ENCODE measurements around the gene BAIAP2L1. TPM values are rescaled to one million over a fixed set of nuclear protein-coding genes. Genes with fewer than 3 reads are reported as not detected.

The BAIAP2L1 gene
- total and polyA plus RNA-seq, 2 experiments from 2014 or later: 24.1 to 38.3 TPM

- TF ChIP-seq, protein P1, sequence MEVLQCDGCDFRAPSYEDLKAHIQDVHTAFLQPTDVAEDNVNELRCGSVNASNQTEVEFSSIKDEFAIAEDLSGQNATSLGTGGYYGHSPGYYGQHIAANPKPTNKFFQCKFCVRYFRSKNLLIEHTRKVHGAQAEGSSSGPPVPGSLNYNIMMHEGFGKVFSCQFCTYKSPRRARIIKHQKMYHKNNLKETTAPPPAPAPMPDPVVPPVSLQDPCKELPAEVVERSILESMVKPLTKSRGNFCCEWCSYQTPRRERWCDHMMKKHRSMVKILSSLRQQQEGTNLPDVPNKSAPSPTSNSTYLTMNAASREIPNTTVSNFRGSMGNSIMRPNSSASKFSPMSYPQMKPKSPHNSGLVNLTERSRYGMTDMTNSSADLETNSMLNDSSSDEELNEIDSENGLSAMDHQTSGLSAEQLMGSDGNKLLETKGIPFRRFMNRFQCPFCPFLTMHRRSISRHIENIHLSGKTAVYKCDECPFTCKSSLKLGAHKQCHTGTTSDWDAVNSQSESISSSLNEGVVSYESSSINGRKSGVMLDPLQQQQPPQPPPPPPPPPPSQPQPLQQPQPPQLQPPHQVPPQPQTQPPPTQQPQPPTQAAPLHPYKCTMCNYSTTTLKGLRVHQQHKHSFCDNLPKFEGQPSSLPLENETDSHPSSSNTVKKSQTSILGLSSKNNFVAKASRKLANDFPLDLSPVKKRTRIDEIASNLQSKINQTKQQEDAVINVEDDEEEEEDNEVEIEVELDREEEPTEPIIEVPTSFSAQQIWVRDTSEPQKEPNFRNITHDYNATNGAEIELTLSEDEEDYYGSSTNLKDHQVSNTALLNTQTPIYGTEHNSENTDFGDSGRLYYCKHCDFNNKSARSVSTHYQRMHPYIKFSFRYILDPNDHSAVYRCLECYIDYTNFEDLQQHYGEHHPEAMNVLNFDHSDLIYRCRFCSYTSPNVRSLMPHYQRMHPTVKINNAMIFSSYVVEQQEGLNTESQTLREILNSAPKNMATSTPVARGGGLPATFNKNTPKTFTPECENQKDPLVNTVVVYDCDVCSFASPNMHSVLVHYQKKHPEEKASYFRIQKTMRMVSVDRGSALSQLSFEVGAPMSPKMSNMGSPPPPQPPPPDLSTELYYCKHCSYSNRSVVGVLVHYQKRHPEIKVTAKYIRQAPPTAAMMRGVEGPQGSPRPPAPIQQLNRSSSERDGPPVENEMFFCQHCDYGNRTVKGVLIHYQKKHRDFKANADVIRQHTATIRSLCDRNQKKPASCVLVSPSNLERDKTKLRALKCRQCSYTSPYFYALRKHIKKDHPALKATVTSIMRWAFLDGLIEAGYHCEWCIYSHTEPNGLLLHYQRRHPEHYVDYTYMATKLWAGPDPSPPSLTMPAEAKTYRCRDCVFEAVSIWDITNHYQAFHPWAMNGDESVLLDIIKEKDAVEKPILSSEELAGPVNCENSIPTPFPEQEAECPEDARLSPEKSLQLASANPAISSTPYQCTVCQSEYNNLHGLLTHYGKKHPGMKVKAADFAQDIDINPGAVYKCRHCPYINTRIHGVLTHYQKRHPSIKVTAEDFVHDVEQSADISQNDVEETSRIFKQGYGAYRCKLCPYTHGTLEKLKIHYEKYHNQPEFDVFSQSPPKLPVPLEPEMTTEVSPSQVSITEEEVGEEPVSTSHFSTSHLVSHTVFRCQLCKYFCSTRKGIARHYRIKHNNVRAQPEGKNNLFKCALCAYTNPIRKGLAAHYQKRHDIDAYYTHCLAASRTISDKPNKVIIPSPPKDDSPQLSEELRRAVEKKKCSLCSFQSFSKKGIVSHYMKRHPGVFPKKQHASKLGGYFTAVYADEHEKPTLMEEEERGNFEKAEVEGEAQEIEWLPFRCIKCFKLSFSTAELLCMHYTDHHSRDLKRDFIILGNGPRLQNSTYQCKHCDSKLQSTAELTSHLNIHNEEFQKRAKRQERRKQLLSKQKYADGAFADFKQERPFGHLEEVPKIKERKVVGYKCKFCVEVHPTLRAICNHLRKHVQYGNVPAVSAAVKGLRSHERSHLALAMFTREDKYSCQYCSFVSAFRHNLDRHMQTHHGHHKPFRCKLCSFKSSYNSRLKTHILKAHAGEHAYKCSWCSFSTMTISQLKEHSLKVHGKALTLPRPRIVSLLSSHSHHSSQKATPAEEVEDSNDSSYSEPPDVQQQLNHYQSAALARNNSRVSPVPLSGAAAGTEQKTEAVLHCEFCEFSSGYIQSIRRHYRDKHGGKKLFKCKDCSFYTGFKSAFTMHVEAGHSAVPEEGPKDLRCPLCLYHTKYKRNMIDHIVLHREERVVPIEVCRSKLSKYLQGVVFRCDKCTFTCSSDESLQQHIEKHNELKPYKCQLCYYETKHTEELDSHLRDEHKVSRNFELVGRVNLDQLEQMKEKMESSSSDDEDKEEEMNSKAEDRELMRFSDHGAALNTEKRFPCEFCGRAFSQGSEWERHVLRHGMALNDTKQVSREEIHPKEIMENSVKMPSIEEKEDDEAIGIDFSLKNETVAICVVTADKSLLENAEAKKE (CRISPR knock-in tag; IDR thresholded peaks at IDR 0.05): no peak
- no peak for TF ChIP-seq ZNF114 (CRISPR knock-in tag; IDR thresholded peaks at IDR 0.05)
- no peak for TF ChIP-seq STAT1 (IDR thresholded peaks at IDR 0.05; ENCODE audit: unreplicated experiment)
- TF ChIP-seq POLR2AphosphoS5 (IDR thresholded peaks at IDR 0.05; ENCODE audit: low read depth): no peak
- TF ChIP-seq REST (IDR thresholded peaks at IDR 0.05; ENCODE audit: unreplicated experiment): no peak
- TF ChIP-seq CREB1 (CRISPR knock-in tag; IDR thresholded peaks at IDR 0.05; ENCODE audit: low read depth): no peak
- no peak for TF ChIP-seq ZNF331 (CRISPR knock-in tag; IDR thresholded peaks at IDR 0.05; ENCODE audit: low read depth)
These were observed 158.0 kb downstream of the BAIAP2L1 start (continued) for GRCh38 chr7:98242934-98243333.

Measured in GM23338 (cell line).